Breast epithelium (tissue), 4 donors: ENCODE measurements around the gene UBAC2. TPM values are rescaled to one million over a fixed set of nuclear protein-coding genes. Genes with fewer than 3 reads are reported as not detected.

Experiments
- DNase-seq, 2 donors: peaks; one replicate each; pipeline ENCODE4 v3.0.0-alpha.2; 2019; ENCODE audit warnings: low spot score in 2 of 2
- H3K27ac ChIP-seq, 2 donors: fragments of 200-600 bp; sonication (generic) in 1 of 2; one replicate each; pipeline ENCODE4 v1.5.1; 2016 to 2019; ENCODE audit warnings: mild to moderate bottlenecking in 1 of 2
- H3K27me3 ChIP-seq, 2 donors: fragments of 200-600 bp; sonication (generic) in 1 of 2; one replicate each; pipeline versions ENCODE4 v1.5.1 to v1.6.0; 2017 to 2019; ENCODE audit warnings: control low read depth in 1 of 2, mild to moderate bottlenecking in 1 of 2
- H3K36me3 ChIP-seq: fragments of 200-600 bp; one replicate; pipeline ENCODE4 v1.5.1; 2019
- H3K4me1 ChIP-seq, 2 donors: fragments of 200-600 bp; sonication (generic); one replicate each; pipeline ENCODE4 v1.5.1; 2016 to 2019; ENCODE audit warnings: control low read depth in 1 of 2
- H3K4me3 ChIP-seq, 3 donors: fragments of 200-600 bp; sonication (generic); 1 replicate in 2 of 3; 2 replicates in 1 of 3; pipeline ENCODE4 v1.5.1; 2016 to 2019; ENCODE audit warnings: mild to moderate bottlenecking in 3 of 3, moderate library complexity in 2 of 3
- H3K9me3 ChIP-seq, 2 donors: fragments of 200-600 bp; sonication (generic) in 1 of 2; one replicate each; pipeline ENCODE4 v1.5.1; 2016 to 2019; ENCODE audit warnings: control low read depth in 1 of 2
- CTCF ChIP-seq, 3 donors: fragments of 450-650 bp; IDR thresholded peaks; one replicate each; pipeline ENCODE4 v1.5.1; 2016 to 2017; ENCODE audit warnings: antibody characterized with exemption in 3 of 3, mild to moderate bottlenecking in 3 of 3, moderate library complexity in 3 of 3
- POLR2A ChIP-seq: fragments of 450-650 bp; IDR thresholded peaks from one replicate; pipeline ENCODE4 v1.6.1; 2016; ENCODE audit warnings: antibody characterized with exemption, mild to moderate bottlenecking, moderate library complexity
- POLR2AphosphoS5 ChIP-seq, 3 donors: sonication (generic); formaldehyde crosslinking; IDR thresholded peaks; one replicate each; pipeline ENCODE4 v1.6.1; 2017; ENCODE audit warnings: antibody characterized with exemption in 3 of 3
- intact Hi-C: fragments of 100-400 bp; cut with DNase I; formaldehyde crosslinking; loops from one replicate; pipeline ENCODE4 v1.15.1; 2023; ENCODE audit warnings: low total_unique reads
- total RNA-seq, 3 donors: library from RNA; depleted of rRNA; stranded (reverse); fragments of >200 nt; gene quantifications; one replicate each; pipeline ENCODE4 v1.1.0, GENCODE V29; 2016

Gene UBAC2
- total RNA-seq, 3 donors from 2014 or later: 64.6 to 72.8 (median 65.1) TPM

- Histone ChIP-seq H3K27ac (peak overlapping the region in 1 of 2 donors; percentile 3), H3K9me3 (no peaks in the 10 kb centered on the region), H3K4me1 (no peaks in the 10 kb centered on the region), H3K36me3 (no peaks in the 10 kb centered on the region), H3K27me3 (no peaks in the 10 kb centered on the region), H3K4me3 (no peak overlapping the region)
- intact Hi-C loops: no loop called here
- no peak for TF ChIP-seq CTCF (IDR thresholded peaks at IDR 0.05)
- TF ChIP-seq POLR2A: no peak
- TF ChIP-seq POLR2AphosphoS5 (IDR thresholded peaks at IDR 0.05): no peak
- no peak for DNase-seq
Measured at GRCh38 chr13:99215184-99215830, 14.7 kb downstream of the UBAC2 start.

DNA sequence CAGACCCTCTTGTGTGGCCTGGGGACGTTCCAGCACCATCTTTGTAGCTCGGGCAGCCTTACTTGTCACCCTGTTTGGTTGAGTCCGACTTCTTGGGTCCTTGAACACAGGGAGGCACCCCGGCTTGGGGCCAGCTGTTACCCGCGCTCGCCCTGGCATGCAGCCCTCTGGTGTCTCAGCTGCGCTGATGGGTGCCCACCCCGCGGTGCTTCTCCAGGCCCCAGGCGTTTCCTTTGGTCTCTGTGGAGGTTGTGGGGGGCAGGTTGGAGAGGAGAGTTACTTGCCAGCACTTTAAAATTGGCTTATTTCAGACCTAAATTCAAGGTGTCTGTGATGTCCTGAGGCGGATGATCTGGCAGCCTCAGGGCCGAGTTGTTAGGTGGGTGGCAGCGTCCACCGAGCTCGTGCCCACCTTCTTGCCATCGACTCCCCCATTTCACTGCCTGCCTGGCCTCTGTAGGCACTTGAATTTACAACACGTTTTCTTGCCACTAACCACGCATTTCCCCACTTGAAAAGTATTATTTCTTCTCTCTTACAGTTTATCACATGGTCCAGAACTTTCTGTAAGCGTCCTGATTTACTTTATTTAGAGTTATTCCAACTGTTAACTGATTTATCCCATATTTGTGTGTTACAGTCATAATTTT is 16.9 kb downstream of the UBAC2 start:
- no peak for DNase-seq
- TF ChIP-seq POLR2A: no peak
- TF ChIP-seq POLR2AphosphoS5 (IDR thresholded peaks at IDR 0.05): no peak
- TF ChIP-seq CTCF (IDR thresholded peaks at IDR 0.05): no peak
- Histone ChIP-seq H3K36me3 (no peaks in the 10 kb centered on the region), H3K4me1 (no peaks in the 10 kb centered on the region), H3K27ac (no peak overlapping the region), H3K9me3 (no peaks in the 10 kb centered on the region), H3K27me3 (no peaks in the 10 kb centered on the region), H3K4me3 (no peak overlapping the region)
- intact Hi-C loops: no loop called here

- intact Hi-C loops: no loop called here
- Histone ChIP-seq H3K27me3 (no peaks in the 10 kb centered on the region), H3K4me1 (no peaks in the 10 kb centered on the region), H3K27ac (no peak overlapping the region), H3K4me3 (no peak overlapping the region), H3K36me3 (no peaks in the 10 kb centered on the region), H3K9me3 (no peaks in the 10 kb centered on the region)
- TF ChIP-seq POLR2A: no peak
- no peak for TF ChIP-seq CTCF (IDR thresholded peaks at IDR 0.05)
- no peak for DNase-seq
Measured at GRCh38 chr13:99218126-99218525, 17.5 kb downstream of the UBAC2 start.

DNA sequence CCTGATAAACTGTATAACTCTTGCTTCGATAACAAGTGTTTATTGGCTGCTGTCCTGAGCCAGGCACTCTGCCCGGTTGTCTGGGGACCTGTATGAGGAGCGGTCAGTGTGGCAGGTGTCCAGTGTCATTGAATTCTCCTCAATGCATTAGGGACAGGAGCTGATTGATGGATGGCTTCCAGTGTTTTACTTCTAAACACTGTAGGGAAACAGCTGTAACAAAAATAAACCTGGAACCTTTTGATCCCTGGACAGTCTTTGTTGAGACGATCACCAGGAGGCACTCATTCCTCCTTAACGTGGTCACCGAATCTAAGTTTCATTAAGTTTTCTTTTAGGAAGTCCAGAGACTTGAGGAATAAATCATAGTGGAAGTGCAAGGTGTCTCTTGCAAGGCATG is 17.9 kb downstream of the UBAC2 start:
- Histone ChIP-seq H3K27me3 (no peaks in the 10 kb centered on the region), H3K4me3 (no peak overlapping the region), H3K27ac (no peak overlapping the region), H3K9me3 (no peaks in the 10 kb centered on the region), H3K36me3 (no peaks in the 10 kb centered on the region), H3K4me1 (no peaks in the 10 kb centered on the region)
- intact Hi-C loops: no loop called here
- TF ChIP-seq POLR2AphosphoS5 (IDR thresholded peaks at IDR 0.05) (no peak), POLR2A (no peak), CTCF (IDR thresholded peaks at IDR 0.05) (no peak)
- no peak for DNase-seq

DNA sequence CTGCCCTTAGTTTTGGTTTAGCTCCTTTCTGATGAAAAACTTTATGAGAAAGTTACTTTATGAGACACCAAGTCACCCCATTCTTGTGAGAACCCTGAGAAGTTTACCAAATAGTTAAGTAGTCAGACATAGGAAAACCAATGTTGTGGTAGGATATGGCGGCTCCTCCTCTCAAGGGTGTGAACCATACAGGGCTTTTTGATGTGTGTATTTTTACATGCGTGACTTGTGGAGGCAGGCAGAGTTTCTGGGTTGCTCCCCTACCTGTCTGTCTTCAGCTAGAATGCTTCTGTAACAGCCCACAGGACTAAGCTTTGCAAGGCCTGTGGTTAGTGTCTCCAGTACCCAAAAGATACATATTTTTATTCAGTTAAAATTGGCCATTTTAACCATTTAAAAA is 18.3 kb downstream of the UBAC2 start:
- H3K9me3 ChIP-seq: no peaks in the 10 kb centered on the region
- TF ChIP-seq POLR2AphosphoS5 (IDR thresholded peaks at IDR 0.05) (no peak), POLR2A (no peak), CTCF (IDR thresholded peaks at IDR 0.05) (no peak)
- no peaks in the 10 kb centered on the region for H3K36me3 ChIP-seq
- H3K27me3 ChIP-seq: no peaks in the 10 kb centered on the region
- no peak overlapping the region for H3K27ac ChIP-seq
- no peak overlapping the region for H3K4me3 ChIP-seq
- no peak for DNase-seq
- intact Hi-C loops: no loop called here
- H3K4me1 ChIP-seq: no peaks in the 10 kb centered on the region
